ENCODE data around the gene RASAL3. TPM values are rescaled to one million over a fixed set of nuclear protein-coding genes. Genes with fewer than 3 reads are reported as not detected.

RASAL3 gene
- total and polyA plus RNA-seq, 2 of the 4 experiments (the other 2 are of a cell fraction): 0.07 TPM; not detected in 1

GRCh38 chr19:15466851-15467733 lies 2.7 kb upstream of the RASAL3 start (continued):
- TF ChIP-seq CTCF (conservative IDR thresholded peaks at IDR 0.05; ENCODE audit: low read depth, low read length): no peak

GRCh38 chr19:15463861-15464371 lies 428 bp downstream of the RASAL3 start:
- H2AK5ac ChIP-seq (ENCODE audit: low read depth, low read length): no peak overlapping the region
- H3K18ac ChIP-seq (ENCODE audit: low read depth, low read length): no peak overlapping the region
- intact Hi-C loops (cut with micrococcal nuclease): no loop called here
- no peak for ATAC-seq (ENCODE audit: low read depth)
- no peak overlapping the region for H3K23ac ChIP-seq (ENCODE audit: low read depth, low read length)
- no peaks in the 10 kb centered on the region for H3K4me1 ChIP-seq (ENCODE audit: control insufficient read depth, insufficient read depth, low read length)
- dilution Hi-C loops (cut with HindIII; ENCODE audit: low sequenced_read_pairs, unreplicated experiment): no loop called here
- POLR2A ChIA-PET (ENCODE audit: unreplicated experiment): no interaction called here
- no peak overlapping the region for H4K91ac ChIP-seq (ENCODE audit: insufficient read depth, low read depth, low read length)
- H3K27ac ChIP-seq (ENCODE audit: insufficient read depth, low read length): no peak overlapping the region
- TF ChIP-seq RAD21 (IDR thresholded peaks at IDR 0.05; ENCODE audit: low read length) (no peak), RCOR1 (IDR thresholded peaks at IDR 0.05; ENCODE audit: insufficient replicate concordance, low read length) (no peak), SMC3 (IDR thresholded peaks at IDR 0.05; ENCODE audit: low read depth, low read length) (no peak), ELK1 (IDR thresholded peaks at IDR 0.05; ENCODE audit: borderline replicate concordance, low read depth, low read length) (no peak)
- H3K36me3 ChIP-seq (ENCODE audit: control insufficient read depth, insufficient read depth, low read length): no peaks in the 10 kb centered on the region
- H3K4ac ChIP-seq (ENCODE audit: low read depth, low read length): no peak overlapping the region
- H3K14ac ChIP-seq (replicated peaks; ENCODE audit: low read depth, low read length): no peak overlapping the region
- no peak overlapping the region for H3K9ac ChIP-seq (ENCODE audit: low read depth, low read length)
- CTCF ChIA-PET: no interaction called here
- no peak overlapping the region for H2BK120ac ChIP-seq (ENCODE audit: low read depth, low read length)
- WGBS, 2 experiments (ENCODE audit: extremely low coverage in 2 of 2, insufficient read length in 1 of 2): 38% methylated on average over 9 of the region's 25 CpGs; no CpG with 5 or more reads in 1 of the 2 experiments
- no peaks in the 10 kb centered on the region for H3K79me1 ChIP-seq (ENCODE audit: low read depth in 1 of 2, low read length in 2 of 2)
- H2BK20ac ChIP-seq (ENCODE audit: low read depth, low read length): no peak overlapping the region
- no peak overlapping the region for H2BK15ac ChIP-seq (ENCODE audit: low read depth, low read length)
- no peak overlapping the region for H3K4me3 ChIP-seq (ENCODE audit: insufficient read depth, low read depth, low read length)
- no peaks in the 10 kb centered on the region for H3K9me3 ChIP-seq (ENCODE audit: control insufficient read depth, insufficient read depth, low read length)
- in situ Hi-C loops (cut with MboI; ENCODE audit: low sequenced_read_pairs): no loop called here
- H4K8ac ChIP-seq (ENCODE audit: low read depth in 2 of 2, low read length in 2 of 2): no peak overlapping the region
- no peak overlapping the region for H2AFZ ChIP-seq (replicated peaks; ENCODE audit: low read length, poor library complexity)
- no peaks in the 10 kb centered on the region for H4K20me1 ChIP-seq (ENCODE audit: insufficient read depth, low read length)
- H3K9me1 ChIP-seq (ENCODE audit: insufficient read depth, low read length): no peaks in the 10 kb centered on the region
- BruUV-seq (replicated peaks): no TSS peak
- no peak overlapping the region for H3K56ac ChIP-seq (ENCODE audit: extremely low read depth, insufficient read depth, low read length)
- no peak overlapping the region for H2AK9ac ChIP-seq (replicated peaks; ENCODE audit: low read depth, low read length, poor library complexity)
- no peak overlapping the region for H4K5ac ChIP-seq (ENCODE audit: low read depth, low read length)
- no peak for DNase-seq
- H3K27me3 ChIP-seq (ENCODE audit: control insufficient read depth, insufficient read depth, low read length): peaks cover 27% of the 10 kb centered on the region
- H3K4me2 ChIP-seq (ENCODE audit: low read depth, low read length): no peak overlapping the region
- H2BK5ac ChIP-seq (ENCODE audit: low read depth, low read length, poor library complexity, severe bottlenecking): no peak overlapping the region
